Esophagus squamous epithelium (tissue), 4 donors: Measurements from ENCODE around the gene SPTY2D1.

Source experiments
- POLR2A ChIP-seq, 4 donors: fragments of 450-650 bp; IDR thresholded peaks; one replicate each; pipeline ENCODE4 v1.6.1; 2017; ENCODE audit warnings: antibody characterized with exemption in 4 of 4, mild to moderate bottlenecking in 4 of 4, moderate library complexity in 3 of 4
- TF ChIP-seq, protein P1 (sequence below), 6 experiments: fragments of 450-650 bp in 4 of 6; fragments of 200-600 bp in 2 of 6; sonication (generic) in 2 of 6; IDR thresholded peaks; one replicate each; pipeline ENCODE4 v1.5.1; 2016 to 2019; ENCODE audit warnings: antibody characterized with exemption in 6 of 6, mild to moderate bottlenecking in 4 of 6, moderate library complexity in 4 of 6

GRCh38 chr11:18608376-18608775 is 25.8 kb downstream of the SPTY2D1 start:
- TF ChIP-seq, protein P1, sequence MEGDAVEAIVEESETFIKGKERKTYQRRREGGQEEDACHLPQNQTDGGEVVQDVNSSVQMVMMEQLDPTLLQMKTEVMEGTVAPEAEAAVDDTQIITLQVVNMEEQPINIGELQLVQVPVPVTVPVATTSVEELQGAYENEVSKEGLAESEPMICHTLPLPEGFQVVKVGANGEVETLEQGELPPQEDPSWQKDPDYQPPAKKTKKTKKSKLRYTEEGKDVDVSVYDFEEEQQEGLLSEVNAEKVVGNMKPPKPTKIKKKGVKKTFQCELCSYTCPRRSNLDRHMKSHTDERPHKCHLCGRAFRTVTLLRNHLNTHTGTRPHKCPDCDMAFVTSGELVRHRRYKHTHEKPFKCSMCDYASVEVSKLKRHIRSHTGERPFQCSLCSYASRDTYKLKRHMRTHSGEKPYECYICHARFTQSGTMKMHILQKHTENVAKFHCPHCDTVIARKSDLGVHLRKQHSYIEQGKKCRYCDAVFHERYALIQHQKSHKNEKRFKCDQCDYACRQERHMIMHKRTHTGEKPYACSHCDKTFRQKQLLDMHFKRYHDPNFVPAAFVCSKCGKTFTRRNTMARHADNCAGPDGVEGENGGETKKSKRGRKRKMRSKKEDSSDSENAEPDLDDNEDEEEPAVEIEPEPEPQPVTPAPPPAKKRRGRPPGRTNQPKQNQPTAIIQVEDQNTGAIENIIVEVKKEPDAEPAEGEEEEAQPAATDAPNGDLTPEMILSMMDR (IDR thresholded peaks at IDR 0.05), result no peak
- TF ChIP-seq POLR2A (IDR thresholded peaks at IDR 0.05), result no peak
